Parathyroid adenoma (tissue), 2 donors: ENCODE results near the gene COG7.

Source experiments
- H2AFZ ChIP-seq: fragments of 300-600 bp; sonication (generic); one replicate; pipeline ENCODE4 v1.7.0; 2017; ENCODE audit warnings: antibody characterized with exemption, mild to moderate bottlenecking
- H3K27ac ChIP-seq: fragments of 300-600 bp; sonication (generic); one replicate; pipeline ENCODE4 v1.7.0; 2017
- H3K27me3 ChIP-seq: fragments of 300-600 bp; sonication (generic); one replicate; pipeline ENCODE4 v1.7.0; 2017; ENCODE audit warnings: low read length; ENCODE audit not compliant: control insufficient read depth, insufficient read depth
- H3K36me3 ChIP-seq: fragments of 300-600 bp; sonication (generic); one replicate; pipeline ENCODE4 v1.7.0; 2017; ENCODE audit warnings: low read length; ENCODE audit not compliant: control insufficient read depth, insufficient read depth
- H3K4me1 ChIP-seq: fragments of 300-600 bp; sonication (generic); one replicate; pipeline ENCODE4 v1.7.0; 2017; ENCODE audit warnings: control low read depth
- H3K4me2 ChIP-seq: fragments of 300-600 bp; sonication (generic); one replicate; pipeline ENCODE4 v1.7.0; 2017; ENCODE audit warnings: low read length
- H3K4me3 ChIP-seq: fragments of 300-600 bp; sonication (generic); one replicate; pipeline ENCODE4 v1.7.0; 2017; ENCODE audit warnings: low read depth, low read length
- H3K79me2 ChIP-seq: fragments of 300-600 bp; sonication (generic); one replicate; pipeline ENCODE4 v1.7.0; 2017; ENCODE audit warnings: control low read depth
- H3K9ac ChIP-seq: fragments of 300-600 bp; sonication (generic); one replicate; pipeline ENCODE4 v1.7.0; 2017; ENCODE audit warnings: mild to moderate bottlenecking
- H3K9me3 ChIP-seq: fragments of 300-600 bp; sonication (generic); one replicate; pipeline ENCODE4 v1.7.0; 2017; ENCODE audit warnings: low read length; ENCODE audit not compliant: control insufficient read depth
- TF ChIP-seq, protein P1 (sequence below): fragments of 300-600 bp; sonication (generic); IDR thresholded peaks from one replicate; pipeline ENCODE4 v1.7.0; 2017; ENCODE audit warnings: antibody characterized with exemption, mild to moderate bottlenecking
- donor health status: primary hyperparathyroidism.

Gene COG7

GRCh38 chr16:23452572-23453337 is at the start of gene COG7:
Gene COG7 (minus strand): TSS chr16:23453189. CDS start chr16:23452994, 195 bp downstream.
- Histone ChIP-seq H3K79me2 (peaks cover 10% of the 10 kb centered on the region), H3K27me3 (no peaks in the 10 kb centered on the region), H3K27ac (peak within 1 kb of the TSS; percentile 78), H3K9me3 (no peaks in the 10 kb centered on the region), H3K36me3 (no peaks in the 10 kb centered on the region), H3K9ac (peak within 1 kb of the TSS; percentile 40), H2AFZ (peak within 1 kb of the TSS; percentile 98), H3K4me3 (peak within 1 kb of the TSS; percentile 83), H3K4me2 (peak within 1 kb of the TSS; percentile 64), H3K4me1 (no peaks in the 10 kb centered on the region)
- TF ChIP-seq, protein P1, sequence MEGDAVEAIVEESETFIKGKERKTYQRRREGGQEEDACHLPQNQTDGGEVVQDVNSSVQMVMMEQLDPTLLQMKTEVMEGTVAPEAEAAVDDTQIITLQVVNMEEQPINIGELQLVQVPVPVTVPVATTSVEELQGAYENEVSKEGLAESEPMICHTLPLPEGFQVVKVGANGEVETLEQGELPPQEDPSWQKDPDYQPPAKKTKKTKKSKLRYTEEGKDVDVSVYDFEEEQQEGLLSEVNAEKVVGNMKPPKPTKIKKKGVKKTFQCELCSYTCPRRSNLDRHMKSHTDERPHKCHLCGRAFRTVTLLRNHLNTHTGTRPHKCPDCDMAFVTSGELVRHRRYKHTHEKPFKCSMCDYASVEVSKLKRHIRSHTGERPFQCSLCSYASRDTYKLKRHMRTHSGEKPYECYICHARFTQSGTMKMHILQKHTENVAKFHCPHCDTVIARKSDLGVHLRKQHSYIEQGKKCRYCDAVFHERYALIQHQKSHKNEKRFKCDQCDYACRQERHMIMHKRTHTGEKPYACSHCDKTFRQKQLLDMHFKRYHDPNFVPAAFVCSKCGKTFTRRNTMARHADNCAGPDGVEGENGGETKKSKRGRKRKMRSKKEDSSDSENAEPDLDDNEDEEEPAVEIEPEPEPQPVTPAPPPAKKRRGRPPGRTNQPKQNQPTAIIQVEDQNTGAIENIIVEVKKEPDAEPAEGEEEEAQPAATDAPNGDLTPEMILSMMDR = no peak

GRCh38 chr16:23502466-23502865 is 49.5 kb upstream of the COG7 start:
- Histone ChIP-seq H3K4me2 (no peak overlapping the region), H3K4me1 (peaks cover 22% of the 10 kb centered on the region)

GRCh38 chr16:23501291-23501690 is 48.3 kb upstream of the COG7 start:
- peaks cover 23% of the 10 kb centered on the region for H3K79me2 ChIP-seq
- H3K9me3 ChIP-seq = no peaks in the 10 kb centered on the region
- no peak overlapping the region for H2AFZ ChIP-seq
- TF ChIP-seq, protein P1 = no peak
- no peak overlapping the region for H3K27ac ChIP-seq
- H3K4me1 ChIP-seq = peaks cover 26% of the 10 kb centered on the region
- no peaks in the 10 kb centered on the region for H3K36me3 ChIP-seq
- H3K4me2 ChIP-seq = no peak overlapping the region
- H3K27me3 ChIP-seq = no peaks in the 10 kb centered on the region
- no peak overlapping the region for H3K4me3 ChIP-seq
- no peak overlapping the region for H3K9ac ChIP-seq

More at GRCh38 chr16:23502466-23502865, 49.5 kb upstream of the COG7 start:
- Histone ChIP-seq H3K36me3 (no peaks in the 10 kb centered on the region), H3K79me2 (peaks cover 23% of the 10 kb centered on the region), H3K4me3 (no peak overlapping the region), H3K27ac (no peak overlapping the region), H2AFZ (no peak overlapping the region), H3K9ac (no peak overlapping the region), H3K27me3 (no peaks in the 10 kb centered on the region), H3K9me3 (no peaks in the 10 kb centered on the region)
- TF ChIP-seq, protein P1 = no peak

- Histone ChIP-seq H3K9ac (no peak overlapping the region), H2AFZ (no peak overlapping the region), H3K4me3 (no peak overlapping the region), H3K4me2 (no peak overlapping the region), H3K27me3 (no peaks in the 10 kb centered on the region), H3K36me3 (no peaks in the 10 kb centered on the region), H3K4me1 (peaks cover 22% of the 10 kb centered on the region), H3K27ac (no peak overlapping the region), H3K79me2 (peaks cover 25% of the 10 kb centered on the region), H3K9me3 (no peaks in the 10 kb centered on the region)
- TF ChIP-seq, protein P1 = no peak
Measured at GRCh38 chr16:23500862-23501225, 47.9 kb upstream of the COG7 start.
